ENCODE data around the gene LUM. TPM values are rescaled to one million over a fixed set of nuclear protein-coding genes. Genes with fewer than 3 reads are reported as not detected.
"Not testable (repeated sequence)": the region's sequence is repeated elsewhere in the genome, so short reads cannot be mapped to it uniquely, and the experiment has no call there.

The LUM gene
- total and polyA plus RNA-seq, 2 donors (not counting 3 experiments of a cell fraction or from before 2014, with no cell fraction given) = 0.29 to 1.9 TPM

- Histone ChIP-seq H3K36me3 (ENCODE audit: control insufficient read depth in 2 of 2, extremely low read depth in 1 of 2, insufficient read depth in 2 of 2, low read length in 2 of 2) (no peaks in the 10 kb centered on the region), H3K4me2 (ENCODE audit: insufficient read depth, low read length) (no peak overlapping the region), H3K4me3 (replicated peaks in 1 of 3; ENCODE audit: insufficient read depth in 1 of 3, low read depth in 1 of 3, low read length in 3 of 3) (no peak overlapping the region), H2AFZ (ENCODE audit: low read depth, low read length) (no peak overlapping the region), H4K20me1 (replicated peaks; ENCODE audit: control insufficient read depth, extremely low read depth, insufficient read depth, low read length) (no peaks in the 10 kb centered on the region), H3K9ac (replicated peaks; ENCODE audit: extremely low read depth, insufficient read depth, low read length) (no peak overlapping the region), H3K27ac (ENCODE audit: insufficient read depth, low read depth, low read length) (no peak overlapping the region), H3K79me2 (ENCODE audit: control insufficient read depth, insufficient read depth, low read length) (no peaks in the 10 kb centered on the region), H3K9me1 (replicated peaks; ENCODE audit: control insufficient read depth, extremely low read depth, insufficient read depth, low read length) (no peaks in the 10 kb centered on the region), H3K9me3 (replicated peaks; ENCODE audit: control insufficient read depth, insufficient read depth, low read length) (no peaks in the 10 kb centered on the region), H3K4me1 (ENCODE audit: control insufficient read depth, extremely low read depth, insufficient read depth, low read length) (no peaks in the 10 kb centered on the region), H3K27me3 (ENCODE audit: control insufficient read depth in 2 of 2, insufficient read depth in 2 of 2, low read length in 2 of 2) (no peaks in the 10 kb centered on the region)
- POLR2A ChIA-PET = no interaction called here
- no TSS peak for BruUV-seq (replicated peaks)
- TF ChIP-seq JUN (IDR thresholded peaks at IDR 0.05; ENCODE audit: borderline replicate concordance, insufficient read depth, insufficient read length, low read depth) (no peak), POLR2AphosphoS5 (IDR thresholded peaks at IDR 0.05; ENCODE audit: insufficient read depth, low read depth, low read length) (no peak), MAX (IDR thresholded peaks at IDR 0.05; ENCODE audit: insufficient read depth, insufficient read length) (no peak), FOS (IDR thresholded peaks at IDR 0.05; ENCODE audit: borderline replicate concordance, insufficient read depth, low read length) (no peak), EZH2 (IDR thresholded peaks at IDR 0.05; ENCODE audit: borderline replicate concordance, low read depth, low read length, severe bottlenecking) (no peak)
- FAIRE-seq (no peak), DNase-seq (ENCODE audit: low read depth, low spot score) (no peak)
- intact Hi-C loops (cut with micrococcal nuclease) = no loop called here
- CTCF ChIA-PET = interaction anchor here (0.8 kb wide), 1 partner anchor 17 kb away, joined by 5 read pairs; no protein-coding TSS in a partner anchor
- dilution Hi-C loops (cut with MboI; ENCODE audit: extremely low pct_ligation_motif_present, low sequenced_read_pairs) = no loop called here
Measured at GRCh38 chr12:91091916-91092715, 19.2 kb downstream of the LUM start.

GRCh38 chr12:91089953-91090352, 21.3 kb downstream of the LUM start:
- H3K9ac ChIP-seq (replicated peaks; ENCODE audit: extremely low read depth, insufficient read depth, low read length); H3K79me2 ChIP-seq (ENCODE audit: control insufficient read depth, insufficient read depth, low read length); FAIRE-seq; H3K36me3 ChIP-seq (ENCODE audit: control insufficient read depth in 2 of 2, extremely low read depth in 1 of 2, insufficient read depth in 2 of 2, low read length in 2 of 2); DNase-seq (ENCODE audit: low read depth, low spot score); H3K4me3 ChIP-seq (replicated peaks in 1 of 3; ENCODE audit: insufficient read depth in 1 of 3, low read depth in 1 of 3, low read length in 3 of 3); H4K20me1 ChIP-seq (replicated peaks; ENCODE audit: control insufficient read depth, extremely low read depth, insufficient read depth, low read length); H3K4me1 ChIP-seq (ENCODE audit: control insufficient read depth, extremely low read depth, insufficient read depth, low read length); dilution Hi-C loops (cut with MboI; ENCODE audit: extremely low pct_ligation_motif_present, low sequenced_read_pairs); H3K27me3 ChIP-seq (ENCODE audit: control insufficient read depth in 2 of 2, insufficient read depth in 2 of 2, low read length in 2 of 2); H2AFZ ChIP-seq (ENCODE audit: low read depth, low read length); H3K4me2 ChIP-seq (ENCODE audit: insufficient read depth, low read length); H3K9me1 ChIP-seq (replicated peaks; ENCODE audit: control insufficient read depth, extremely low read depth, insufficient read depth, low read length); CTCF ChIA-PET; BruUV-seq (replicated peaks); H3K27ac ChIP-seq (ENCODE audit: insufficient read depth, low read depth, low read length); intact Hi-C loops (cut with micrococcal nuclease); POLR2A ChIA-PET; H3K9me3 ChIP-seq (replicated peaks; ENCODE audit: control insufficient read depth, insufficient read depth, low read length): not testable (repeated sequence)

Data from endothelial cell of umbilical vein (primary cell).